Measurements from ENCODE around the gene ENTPD7. TPM values are rescaled to one million over a fixed set of nuclear protein-coding genes. Genes with fewer than 3 reads are reported as not detected.
A peak's percentile ranks its signal among the peaks of the same experiment; 100 is the strongest.

ENTPD7 gene
- total and polyA plus RNA-seq, 7 experiments from 2014 or later = 0.47 to 6.6 (median 3.2) TPM

DNA sequence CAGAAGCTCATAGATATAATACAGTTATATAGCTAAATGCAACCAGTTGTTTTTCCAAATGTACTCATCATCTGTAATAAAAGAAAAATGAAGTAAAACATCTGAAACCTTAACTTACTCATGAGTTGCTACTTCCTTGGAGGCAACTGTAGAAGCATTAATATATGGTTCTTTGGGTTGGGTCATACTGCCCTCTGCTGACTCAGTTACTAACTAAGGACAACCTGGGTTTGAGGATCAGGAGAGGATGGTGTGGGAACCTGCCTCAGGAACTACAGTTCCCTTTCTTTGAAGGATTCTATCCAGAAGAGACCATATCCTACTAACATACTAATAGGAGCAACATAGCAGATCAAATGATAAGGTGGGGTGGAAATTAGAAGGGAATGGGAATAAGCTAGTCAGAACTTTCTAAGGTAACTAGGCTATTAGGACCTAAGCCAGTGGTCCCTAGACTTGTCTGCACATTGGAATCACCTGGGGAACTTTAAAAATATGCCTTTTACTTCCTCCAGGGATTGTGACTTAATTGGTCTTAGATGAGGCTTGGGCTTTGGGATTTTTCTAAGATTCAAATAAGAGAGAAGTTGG, 51.9 kb downstream of the ENTPD7 start:
- DNase-seq = peak in 6 of 9 donors; percentile 8 to 43 (median 34)
- Mint-ChIP-seq H3K4me1 (no peaks in the 10 kb centered on the region), H3K36me3 (peaks cover 1 to 23% (median 3%) of the 10 kb centered on the region in 5 donors), H3K27ac (no peak overlapping the region), H3K27me3 (no peaks in the 10 kb centered on the region), H3K4me3 (no peak overlapping the region), H3K9me3 (no peaks in the 10 kb centered on the region)
- ChIA-PET CTCF (interaction anchor here (0.7 to 1.1 kb wide), 3 partner anchors 105 to 281 kb away, joined by 3 to 6 read pairs (median 3); partner anchors contain the start of gene GOT1), POLR2A (no interaction called here)
- no peak overlapping the region for H3K27ac ChIP-seq (ENCODE audit: low read depth, low read length)
- ATAC-seq = peak; percentile 81
- no peak overlapping the region for H3K4me3 ChIP-seq (ENCODE audit: low read length)
- intact Hi-C loops (cut with micrococcal nuclease) = loop anchor here (1.0 to 5.0 kb wide), 7 partner anchors 80 to 319 kb away; no protein-coding TSS in a partner anchor
- peaks cover 0 to 41% (median 0%) of the 10 kb centered on the region in 3 experiments for H3K36me3 ChIP-seq (ENCODE audit: control insufficient read depth in 2 of 3, insufficient read depth in 3 of 3, low read length in 3 of 3)
- no peaks in the 10 kb centered on the region for H3K4me1 ChIP-seq (ENCODE audit: control insufficient read depth in 2 of 2, insufficient read depth in 2 of 2, low read length in 2 of 2)
- H3K9me3 ChIP-seq (ENCODE audit: control insufficient read depth in 2 of 3, low read length in 3 of 3) = no peaks in the 10 kb centered on the region
- no peaks in the 10 kb centered on the region for H3K27me3 ChIP-seq (ENCODE audit: control insufficient read depth in 2 of 2, insufficient read depth in 2 of 2, low read length in 2 of 2)

GRCh38 chr10:99714446-99714845, 55.1 kb downstream of the ENTPD7 start:
- Mint-ChIP-seq H3K36me3 (peaks cover 12 to 33% (median 15%) of the 10 kb centered on the region in 5 donors), H3K27ac (peak overlapping the region in 1 of 9 donors; percentile 51), H3K9me3 (no peaks in the 10 kb centered on the region), H3K4me3 (no peak overlapping the region), H3K4me1 (no peaks in the 10 kb centered on the region), H3K27me3 (no peaks in the 10 kb centered on the region)
- H3K27me3 ChIP-seq (ENCODE audit: control insufficient read depth in 2 of 2, insufficient read depth in 2 of 2, low read length in 2 of 2) = no peaks in the 10 kb centered on the region
- H3K4me3 ChIP-seq (ENCODE audit: low read length) = no peak overlapping the region
- H3K4me1 ChIP-seq (ENCODE audit: control insufficient read depth in 2 of 2, insufficient read depth in 2 of 2, low read length in 2 of 2) = no peaks in the 10 kb centered on the region
- no peak for ATAC-seq
- peaks cover 3 to 73% (median 7%) of the 10 kb centered on the region in 3 experiments for H3K36me3 ChIP-seq (ENCODE audit: control insufficient read depth in 2 of 3, insufficient read depth in 3 of 3, low read length in 3 of 3)
- ChIA-PET CTCF (interaction anchor here (0.7 kb wide), 1 partner anchor 12 kb away, joined by 5 read pairs; no protein-coding TSS in a partner anchor), POLR2A (no interaction called here)
- DNase-seq = no peak
- H3K27ac ChIP-seq (ENCODE audit: low read depth, low read length) = no peak overlapping the region
- no peaks in the 10 kb centered on the region for H3K9me3 ChIP-seq (ENCODE audit: control insufficient read depth in 2 of 3, low read length in 3 of 3)
- intact Hi-C loops (cut with micrococcal nuclease) = loop anchor here in 1 of 2 donors (5.0 kb wide), 1 partner anchor 97 kb away; no protein-coding TSS in a partner anchor

GRCh38 chr10:99720387-99720786, 61.1 kb downstream of the ENTPD7 start:
- Histone ChIP-seq H3K27ac (ENCODE audit: low read depth, low read length) (no peak overlapping the region), H3K9me3 (ENCODE audit: control insufficient read depth in 2 of 3, low read length in 3 of 3) (no peaks in the 10 kb centered on the region), H3K27me3 (ENCODE audit: control insufficient read depth in 2 of 2, insufficient read depth in 2 of 2, low read length in 2 of 2) (no peaks in the 10 kb centered on the region), H3K4me1 (ENCODE audit: control insufficient read depth in 2 of 2, insufficient read depth in 2 of 2, low read length in 2 of 2) (no peaks in the 10 kb centered on the region), H3K4me3 (ENCODE audit: low read length) (no peak overlapping the region), H3K36me3 (ENCODE audit: control insufficient read depth in 2 of 3, insufficient read depth in 3 of 3, low read length in 3 of 3) (peaks cover 12 to 79% (median 13%) of the 10 kb centered on the region in 3 experiments)
- CTCF ChIA-PET = interaction anchor here (0.6 kb wide), 1 partner anchor 21 kb away, joined by 3 read pairs; no protein-coding TSS in a partner anchor
- intact Hi-C loops (cut with micrococcal nuclease) = no loop called here
- Mint-ChIP-seq H3K27ac (no peak overlapping the region), H3K36me3 (peaks cover 13 to 48% (median 30%) of the 10 kb centered on the region in 5 donors), H3K27me3 (no peaks in the 10 kb centered on the region), H3K4me1 (peaks cover 0 to 6% (median 0%) of the 10 kb centered on the region in 7 donors), H3K4me3 (no peak overlapping the region), H3K9me3 (no peaks in the 10 kb centered on the region)
- ATAC-seq = no peak
- POLR2A ChIA-PET = interaction anchor here (0.9 kb wide), 1 partner anchor 12 kb away, joined by 3 read pairs; the partner anchor contains the start of genes COX15 and CUTC
- DNase-seq = no peak

DNA sequence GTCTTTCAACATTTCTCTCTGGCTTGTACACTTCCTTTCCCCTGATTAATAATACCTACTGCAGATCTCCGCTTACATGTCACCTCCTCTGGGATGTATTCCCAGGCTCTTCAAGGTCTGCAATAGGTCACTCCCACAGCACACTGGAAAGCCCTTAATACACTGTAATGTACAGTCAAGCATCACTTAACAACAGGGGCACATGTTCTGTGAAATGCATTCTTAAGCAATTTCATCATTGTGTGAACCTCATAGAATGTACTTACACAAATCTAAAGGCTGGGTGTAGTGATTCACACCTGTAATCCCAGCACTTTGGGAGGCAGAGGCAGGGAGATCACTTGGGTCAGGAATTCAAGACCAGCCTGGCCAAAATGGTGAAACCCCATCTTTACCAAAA, 70.7 kb downstream of the ENTPD7 start:
- CTCF ChIA-PET = no interaction called here

DNA sequence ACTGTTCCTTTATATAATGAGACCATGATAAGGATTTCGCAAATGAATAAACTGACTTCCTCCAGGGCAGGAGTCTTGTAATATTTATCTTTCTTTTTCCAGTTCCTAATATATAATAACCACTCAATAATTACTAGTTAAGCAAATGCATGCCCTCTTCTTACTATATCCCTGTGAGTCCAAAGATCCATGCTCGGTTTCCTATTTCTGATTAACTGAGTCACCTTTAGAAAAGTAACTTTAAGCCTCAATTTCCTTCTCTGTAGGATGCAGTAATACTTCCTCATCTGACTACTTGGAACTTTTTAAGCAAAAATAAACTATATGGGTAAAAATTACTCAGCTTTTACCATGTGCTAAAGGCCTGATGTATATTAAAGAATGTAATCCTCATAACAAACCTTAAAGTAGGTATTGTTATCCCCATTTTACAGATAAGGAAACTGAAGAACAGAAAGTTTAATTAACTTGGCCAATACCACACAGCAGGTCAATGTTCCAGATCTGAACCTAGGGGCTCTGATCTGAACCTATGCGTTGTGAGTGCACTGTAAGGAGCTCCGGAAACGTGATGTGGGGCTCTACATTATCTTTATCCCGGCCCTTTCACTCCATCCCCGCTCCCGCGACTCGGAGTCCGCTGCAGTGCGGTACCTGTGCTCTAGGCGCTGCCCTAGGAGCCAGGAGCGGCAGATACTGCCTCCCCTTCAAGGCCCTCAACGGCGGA, 72.2 kb downstream of the ENTPD7 start:
- Histone ChIP-seq H3K36me3 (ENCODE audit: control insufficient read depth in 2 of 3, insufficient read depth in 3 of 3, low read length in 3 of 3) (peaks cover 4 to 33% (median 6%) of the 10 kb centered on the region in 3 experiments), H3K9me3 (ENCODE audit: control insufficient read depth in 2 of 3, low read length in 3 of 3) (no peaks in the 10 kb centered on the region), H3K27ac (ENCODE audit: low read depth, low read length) (peak overlapping the region; percentile 83), H3K27me3 (ENCODE audit: control insufficient read depth in 2 of 2, insufficient read depth in 2 of 2, low read length in 2 of 2) (no peaks in the 10 kb centered on the region), H3K4me1 (ENCODE audit: control insufficient read depth in 2 of 2, insufficient read depth in 2 of 2, low read length in 2 of 2) (peaks cover 11 to 19% of the 10 kb centered on the region in 2 donors), H3K4me3 (ENCODE audit: low read length) (peak overlapping the region; percentile 94)
- DNase-seq = no peak
- Mint-ChIP-seq H3K27me3 (no peaks in the 10 kb centered on the region), H3K4me3 (peak overlapping the region; percentile 95 to 100 (median 98)), H3K36me3 (peaks cover 8 to 30% (median 16%) of the 10 kb centered on the region in 5 donors), H3K9me3 (no peaks in the 10 kb centered on the region), H3K27ac (peak overlapping the region; percentile 98 to 100 (median 99)), H3K4me1 (peaks cover 27 to 74% (median 47%) of the 10 kb centered on the region in 7 donors)
- CTCF ChIA-PET = interaction anchor here (0.6 to 1.2 kb wide), 2 partner anchors 35 to 296 kb away, joined by 3 to 6 read pairs; no protein-coding TSS in a partner anchor
- POLR2A ChIA-PET = interaction anchor here (0.6 to 2.7 kb wide), 8 partner anchors 10 to 1597 kb away, joined by 3 to 17 read pairs (median 6); partner anchors contain the start of genes DNMBP, R3HCC1L and SLC25A28
- no peak for ATAC-seq
- intact Hi-C loops (cut with micrococcal nuclease) = loop anchor here (1.0 to 10.0 kb wide), 13 partner anchors 72 to 1994 kb away; partner anchors contain the start of genes DNMBP (in 2 of the 2), ENTPD7 (in 2 of the 2), GOT1 (in 2 of the 2) and HIF1AN (in 2 of the 2)

More for the DNA sequence above, 70.7 kb downstream of the ENTPD7 start:
- H3K27me3 Mint-ChIP-seq = no peaks in the 10 kb centered on the region
- no peaks in the 10 kb centered on the region for H3K27me3 ChIP-seq (ENCODE audit: control insufficient read depth in 2 of 2, insufficient read depth in 2 of 2, low read length in 2 of 2)
- H3K27ac Mint-ChIP-seq = peak overlapping the region in 1 of 9 donors; percentile 35
- H3K4me1 ChIP-seq (ENCODE audit: control insufficient read depth in 2 of 2, insufficient read depth in 2 of 2, low read length in 2 of 2) = peaks cover 11 to 14% of the 10 kb centered on the region in 2 donors
- H3K4me1 Mint-ChIP-seq = peaks cover 21 to 59% (median 37%) of the 10 kb centered on the region in 7 donors
- H3K36me3 Mint-ChIP-seq = peaks cover 9 to 32% (median 16%) of the 10 kb centered on the region in 5 donors
- intact Hi-C loops (cut with micrococcal nuclease) = loop anchor here (5.0 to 10.0 kb wide), 5 partner anchors 457 to 1993 kb away; partner anchors contain the start of genes BTRC (in 1 of the 2), ERLIN1 (in 1 of the 2), HIF1AN (in 1 of the 2) and R3HCC1L (in 1 of the 2)
- DNase-seq = no peak
- H3K4me3 Mint-ChIP-seq = no peak overlapping the region
- no peak overlapping the region for H3K4me3 ChIP-seq (ENCODE audit: low read length)
- ATAC-seq = no peak
- H3K9me3 ChIP-seq (ENCODE audit: control insufficient read depth in 2 of 3, low read length in 3 of 3) = no peaks in the 10 kb centered on the region
- H3K27ac ChIP-seq (ENCODE audit: low read depth, low read length) = no peak overlapping the region
- no peaks in the 10 kb centered on the region for H3K9me3 Mint-ChIP-seq
- H3K36me3 ChIP-seq (ENCODE audit: control insufficient read depth in 2 of 3, insufficient read depth in 3 of 3, low read length in 3 of 3) = peaks cover 6 to 42% (median 10%) of the 10 kb centered on the region in 3 experiments
- POLR2A ChIA-PET = no interaction called here

All from naive thymus-derived CD4-positive, alpha-beta T cell (primary cell).